ENCODE data around the gene TMF1.

The TMF1 gene

GRCh38 chr3:68977486-68978167 lies 74.5 kb downstream of the TMF1 start:
- DNase-seq (ENCODE audit: low spot score), result no peak

GRCh38 chr3:68974711-68975110 lies 77.4 kb downstream of the TMF1 start:
- DNase-seq (ENCODE audit: low spot score), result no peak

GRCh38 chr3:68973639-68974038 lies 78.5 kb downstream of the TMF1 start:
- no peak for DNase-seq (ENCODE audit: low spot score)

- DNase-seq (ENCODE audit: low spot score), result peak; percentile 17
Measured at GRCh38 chr3:68972358-68972979, 79.7 kb downstream of the TMF1 start.
